NCI-H460 (cell line): ENCODE results near the gene RSPO3. TPM values are rescaled to one million over a fixed set of nuclear protein-coding genes. Genes with fewer than 3 reads are reported as not detected.
"Not testable (repeated sequence)": the region's sequence is repeated elsewhere in the genome, so short reads cannot be mapped to it uniquely, and the experiment has no call there.

Experiments used
- DNase-seq: peaks from one replicate; pipeline ENCODE4 v3.0.0-alpha.2; 2016; ENCODE audit warnings: low read depth; ENCODE audit errors: extremely low read depth
- polyA plus RNA-seq: library from polyadenylated mRNA; depleted of rRNA; stranded (reverse); fragments of >200 nt; gene quantifications from 2 replicates; pipeline ENCODE4 v1.2.3, GENCODE V29; 2014; cell fraction: nucleus; rRNA removed
- total RNA-seq: library from RNA; depleted of rRNA; stranded (reverse); fragments of >200 nt; shearing (Covaris generic); gene quantifications from 2 replicates; pipeline ENCODE4 v1.2.3, GENCODE V29; 2014; rRNA removed

The RSPO3 gene
- total RNA-seq = 10.7 and 11.8 TPM in 2 replicates
- 3.9 and 4.6 TPM in 2 replicates for polyA plus RNA-seq

DNA sequence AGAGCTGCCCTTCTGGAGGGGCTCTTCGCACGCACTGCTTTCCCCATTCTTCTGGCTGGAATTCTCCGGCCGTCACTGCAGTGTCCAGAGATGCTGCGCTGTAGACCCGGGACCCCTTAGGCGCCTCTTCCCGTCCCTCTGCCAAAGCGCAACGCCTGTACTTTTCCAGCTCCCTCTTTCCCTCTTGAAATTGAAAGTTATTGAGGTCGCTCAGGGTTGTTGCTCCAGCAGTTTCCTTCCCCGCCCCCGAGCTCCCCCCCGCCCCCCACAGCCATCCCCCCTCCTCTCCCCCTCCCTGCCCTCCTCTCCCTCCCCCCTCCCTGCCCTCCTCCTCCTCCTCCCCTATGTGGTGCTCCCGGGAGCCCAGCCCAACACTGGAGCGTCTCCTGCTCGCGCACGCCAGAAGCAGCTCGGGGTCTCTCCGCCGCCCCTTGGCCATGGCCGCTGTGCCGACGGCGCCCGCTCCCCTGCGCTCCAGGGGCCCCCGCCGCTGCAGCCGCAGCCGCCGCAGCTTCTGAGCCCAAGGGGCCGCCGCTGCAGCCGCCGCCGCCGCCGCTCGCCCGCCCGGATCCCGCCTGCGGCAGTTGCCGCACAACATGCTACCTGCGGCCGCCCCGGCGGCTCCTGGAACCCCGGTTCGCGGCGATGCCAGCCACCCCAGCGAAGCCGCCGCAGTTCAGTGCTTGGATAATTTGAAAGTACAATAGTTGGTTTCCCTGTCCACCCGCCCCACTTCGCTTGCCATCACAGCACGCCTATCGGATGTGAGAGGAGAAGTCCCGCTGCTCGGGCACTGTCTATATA, at the start of gene RSPO3:
Gene RSPO3 (plus strand): TSS at position 374 of the 804 bp plus-strand sequence. CDS start 522 bp downstream, outside the sequence.
- no peak for DNase-seq

GRCh38 chr6:127069659-127070279, 48.7 kb upstream of the RSPO3 start:
- peak; percentile 16 for DNase-seq

GRCh38 chr6:127073222-127073621, 45.2 kb upstream of the RSPO3 start:
- DNase-seq = no peak

DNA sequence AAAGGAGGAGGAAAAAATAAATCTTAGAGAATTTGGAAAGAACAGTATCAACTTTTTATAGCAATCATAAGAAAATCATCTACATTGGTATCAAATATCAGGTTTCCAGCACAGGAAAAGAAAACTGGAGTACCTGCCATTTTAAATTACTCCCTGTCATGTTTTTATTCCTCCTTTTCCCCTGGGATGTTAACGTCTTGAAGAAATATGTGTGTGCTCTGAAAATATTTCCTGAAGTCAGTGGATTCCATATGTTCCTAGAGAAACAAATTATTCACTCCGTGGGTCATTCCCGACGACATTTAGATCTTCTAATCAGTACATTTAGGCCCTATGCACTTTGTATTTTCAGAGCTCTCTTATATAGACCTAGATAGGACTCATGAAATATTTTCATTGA, 42.0 kb upstream of the RSPO3 start:
- no peak for DNase-seq

DNA sequence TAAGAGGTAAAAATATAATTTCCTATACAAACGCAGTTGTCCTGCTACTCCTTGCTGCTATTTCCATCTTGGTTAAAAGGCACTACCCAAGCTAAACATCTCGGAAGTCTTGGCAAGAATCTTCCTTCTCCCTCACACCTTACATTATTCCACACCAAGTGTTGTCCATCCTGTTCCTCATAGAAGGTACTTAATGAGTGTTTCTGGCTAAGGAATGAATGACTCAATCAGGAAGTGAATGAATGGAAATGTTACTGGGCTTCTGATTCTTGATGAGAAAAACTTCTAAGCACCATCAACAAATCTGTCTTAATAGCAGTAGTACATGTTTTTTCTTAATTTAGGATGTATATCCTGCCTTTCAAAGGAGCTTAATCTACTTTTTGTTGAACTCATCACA, 40.6 kb upstream of the RSPO3 start:
- DNase-seq = no peak

GRCh38 chr6:127078669-127079068, 39.8 kb upstream of the RSPO3 start:
- DNase-seq = no peak

- DNase-seq = no peak
Observed at GRCh38 chr6:127079681-127080080, 38.8 kb upstream of the RSPO3 start.

DNA sequence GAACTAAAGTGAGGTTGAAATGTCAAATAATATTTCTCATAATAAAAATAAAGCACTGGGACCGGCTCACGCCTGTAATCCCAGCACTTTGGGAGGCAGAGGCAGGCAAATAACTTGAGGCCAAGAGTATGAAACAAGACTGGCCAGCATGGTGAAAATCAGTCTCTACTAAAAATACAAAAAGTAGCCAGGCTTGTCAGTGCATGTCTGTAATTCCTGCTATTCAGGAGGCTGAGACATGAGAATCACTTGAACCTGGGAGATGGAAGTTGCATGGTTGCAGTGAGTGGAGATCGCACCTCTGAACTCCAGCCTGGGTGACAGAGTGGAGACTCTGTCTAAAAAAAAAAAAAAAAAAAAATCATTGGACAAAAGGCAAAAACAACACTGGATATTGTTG, 38.4 kb upstream of the RSPO3 start:
- DNase-seq = no peak

DNA sequence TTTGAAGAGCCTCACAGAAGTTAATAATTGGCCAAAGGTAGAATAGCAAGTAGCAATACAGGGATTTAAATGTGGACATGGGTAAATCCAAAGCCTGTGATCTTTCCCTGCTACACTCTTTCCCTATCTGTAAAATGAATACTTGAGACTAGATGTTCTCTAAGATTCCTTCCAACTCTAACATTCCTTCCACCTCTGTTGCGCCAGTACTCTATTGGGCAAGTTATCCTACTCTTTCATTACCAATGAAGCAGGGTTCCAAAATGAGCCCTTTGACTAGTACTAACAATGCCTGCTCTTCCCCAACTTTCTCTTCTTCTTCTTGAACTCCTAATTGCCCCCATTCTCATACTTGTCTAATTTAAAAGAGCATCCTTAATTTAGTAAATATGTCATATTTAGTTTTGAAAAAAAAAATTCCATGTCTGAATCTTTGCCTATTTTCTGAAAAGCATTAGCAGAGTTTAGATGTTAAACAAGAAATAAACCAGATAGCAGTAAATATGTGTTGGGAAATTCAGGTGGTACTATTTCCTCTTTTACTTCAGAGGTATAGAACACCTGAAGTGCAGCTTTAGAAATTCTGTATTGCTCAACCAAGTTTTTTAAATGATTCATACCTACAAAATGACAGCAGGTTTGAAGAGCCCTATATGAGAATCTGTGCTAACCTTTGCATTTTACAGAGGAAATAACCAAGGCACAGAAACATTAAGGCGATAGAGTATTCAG, 35.1 kb upstream of the RSPO3 start:
- no peak for DNase-seq

GRCh38 chr6:127083963-127084310, 34.5 kb upstream of the RSPO3 start:
- DNase-seq = no peak

DNA sequence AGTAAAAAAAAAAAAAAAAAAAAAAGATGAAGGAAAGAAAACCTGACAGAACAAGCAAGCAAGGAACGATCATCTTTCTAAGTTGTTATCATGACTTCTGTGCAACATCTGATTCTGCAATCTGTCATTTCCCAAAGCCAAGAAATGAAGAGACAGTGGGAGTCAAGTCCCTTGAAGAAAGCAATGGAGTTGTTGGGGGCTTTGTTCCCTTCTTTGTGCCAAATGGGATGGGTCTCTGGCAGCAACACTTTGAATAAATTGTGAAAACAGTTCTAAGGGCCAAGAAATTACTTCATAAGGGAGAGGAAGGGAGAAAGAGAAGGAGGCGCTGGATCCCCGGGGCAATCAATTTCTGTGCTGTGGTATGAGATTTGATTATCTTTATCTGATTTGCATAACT, 33.3 kb upstream of the RSPO3 start:
- DNase-seq = no peak

DNA sequence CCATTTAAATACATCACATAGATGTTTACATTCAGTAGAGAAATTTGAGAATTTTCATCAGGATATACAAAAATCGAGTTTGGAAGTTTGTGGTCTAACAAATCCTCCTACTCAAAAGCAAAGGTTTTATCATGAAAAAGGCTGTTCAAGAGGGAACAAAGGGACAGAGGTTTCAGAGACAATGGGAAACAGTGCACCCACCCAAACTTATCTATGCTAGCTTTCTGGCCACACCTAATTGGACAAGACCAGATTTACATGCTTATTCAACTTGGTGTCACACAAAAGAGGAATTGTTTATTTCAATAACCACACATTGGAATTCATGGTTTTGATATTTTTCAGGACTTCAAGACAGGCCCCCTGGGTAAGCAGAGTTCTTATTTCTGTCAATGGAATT, 28.4 kb upstream of the RSPO3 start:
- no peak for DNase-seq

DNA sequence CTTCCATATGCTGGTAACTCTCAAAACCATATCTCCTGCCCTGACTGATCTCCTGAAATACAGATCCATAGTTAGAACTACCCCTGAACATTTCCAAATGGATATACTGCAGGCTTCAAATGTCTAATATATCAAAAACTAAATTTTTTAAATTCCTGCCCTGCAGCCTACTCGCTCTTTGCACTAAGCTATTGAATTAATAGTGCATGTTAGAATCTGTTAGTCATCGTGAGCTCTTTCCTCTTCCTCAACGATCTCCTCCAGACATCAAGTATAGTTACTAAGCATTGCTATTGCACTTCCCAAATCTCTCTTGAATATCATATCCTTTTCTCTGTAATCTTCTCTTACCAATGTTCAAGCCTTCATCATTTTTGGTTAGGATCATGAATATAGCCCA, 26.0 kb upstream of the RSPO3 start:
- DNase-seq = no peak

GRCh38 chr6:127094791-127095190, 23.7 kb upstream of the RSPO3 start:
- DNase-seq = no peak

DNA sequence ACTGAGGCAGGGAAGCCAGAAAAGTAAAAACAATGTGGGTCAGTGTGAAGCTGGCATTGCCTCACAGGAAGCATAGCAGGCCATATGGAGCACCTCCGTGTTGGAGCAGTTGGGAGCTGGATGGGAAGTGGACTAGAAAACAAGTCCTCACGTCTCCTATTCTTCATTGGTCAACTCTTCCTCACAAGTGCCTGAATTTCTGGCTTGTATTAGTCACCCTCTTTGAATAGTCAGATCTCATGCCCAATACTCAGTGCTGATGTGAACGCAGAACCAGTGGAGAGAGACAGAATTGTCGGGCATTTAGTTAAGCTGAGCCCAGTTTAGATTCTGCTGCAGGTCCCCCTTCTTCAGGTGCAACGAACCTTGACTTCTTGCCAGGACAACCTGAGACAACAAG, 22.3 kb upstream of the RSPO3 start:
- DNase-seq = no peak

- not testable (repeated sequence) for DNase-seq
Observed at GRCh38 chr6:127097442-127097841, 21.0 kb upstream of the RSPO3 start.

DNA sequence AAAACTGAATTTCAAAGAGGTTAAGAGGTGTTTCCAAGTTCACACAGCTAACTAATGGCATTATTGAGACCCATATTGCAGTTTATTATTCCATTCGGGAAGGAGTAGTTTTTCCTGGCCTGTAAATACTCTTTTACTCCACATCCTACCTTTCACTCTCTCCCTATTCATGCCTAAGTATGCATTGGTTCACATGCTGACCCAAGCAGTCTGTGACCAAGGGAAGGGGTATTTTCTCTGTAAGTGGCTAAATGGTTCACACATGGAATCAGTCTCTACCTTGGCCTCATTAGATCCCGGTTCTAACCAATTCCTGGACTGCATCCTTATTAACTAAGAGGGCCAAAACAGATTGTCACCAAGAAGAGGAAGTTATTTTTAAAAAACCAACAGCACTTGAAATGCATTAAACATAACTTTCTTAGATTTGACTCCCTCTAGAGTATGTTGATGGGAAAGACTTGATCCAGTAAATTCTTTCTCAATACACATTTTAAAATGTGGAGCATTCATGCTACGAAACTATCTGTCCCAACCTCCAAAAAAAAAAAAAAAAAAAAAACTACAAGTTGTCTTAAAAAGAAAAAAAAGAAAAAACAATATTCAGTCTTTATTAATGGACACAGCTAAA, 17.8 kb upstream of the RSPO3 start:
- no peak for DNase-seq

GRCh38 chr6:127102299-127102698, 16.2 kb upstream of the RSPO3 start:
- DNase-seq = peak; percentile 96

DNA sequence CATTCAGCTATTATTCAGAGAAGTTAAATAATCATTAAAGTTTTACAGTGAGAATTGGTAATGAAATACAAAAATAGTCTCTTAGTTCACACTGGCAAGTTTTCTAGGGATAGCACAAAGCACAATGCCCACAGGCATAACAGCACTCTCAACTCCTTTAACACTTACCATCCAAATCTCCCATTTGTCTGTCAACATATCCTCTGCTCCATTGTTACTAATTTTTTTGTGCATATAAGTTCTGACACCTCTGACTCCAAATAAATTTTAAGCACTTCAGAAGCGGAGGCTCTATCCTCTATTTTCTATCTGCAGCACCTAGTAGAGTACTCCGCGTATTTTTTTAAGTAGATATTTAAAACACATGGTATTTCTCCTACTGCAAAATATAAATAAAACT, 15.6 kb upstream of the RSPO3 start:
- DNase-seq = no peak

DNA sequence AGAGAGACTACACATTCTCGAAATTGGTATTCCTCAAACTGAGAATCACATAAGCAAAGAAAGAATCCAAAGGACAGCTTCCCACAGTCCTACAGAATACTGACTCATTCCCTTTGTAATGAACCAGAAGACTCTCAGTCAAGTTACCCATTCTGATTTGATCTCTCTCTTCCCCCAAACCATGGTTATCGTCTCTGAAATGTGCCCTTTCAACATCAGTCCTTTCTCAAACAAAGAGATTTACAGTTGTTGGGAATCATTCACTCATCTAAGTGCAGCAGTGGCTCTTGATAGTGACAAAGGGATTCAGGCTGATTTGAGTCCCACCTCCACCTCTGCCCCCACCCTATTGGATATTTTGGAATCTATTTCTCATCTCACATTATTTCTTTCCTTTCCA, 15.0 kb upstream of the RSPO3 start:
- DNase-seq = no peak

GRCh38 chr6:127107916-127108315, 10.6 kb upstream of the RSPO3 start:
- no peak for DNase-seq
